Fibroblast of lung (primary cell): Measurements from ENCODE around the gene PIH1D1. TPM values are rescaled to one million over a fixed set of nuclear protein-coding genes. Genes with fewer than 3 reads are reported as not detected.
"Not testable (repeated sequence)": the region's sequence is repeated elsewhere in the genome, so short reads cannot be mapped to it uniquely, and the experiment has no call there.

Experiments
- DNase-seq, 2 donors: peaks; one replicate each; pipeline versions ENCODE4 v3.0.0 to v3.0.0-alpha.2; 2010; ENCODE audit warnings: low read depth in 2 of 2
- H2AFZ ChIP-seq: 2 replicates; pipeline ENCODE4 v1.5.1; 2012; ENCODE audit warnings: low read length, control low read depth, inconsistent platforms
- H3K27ac ChIP-seq: 2 replicates; pipeline ENCODE4 v1.5.1; 2011; ENCODE audit warnings: low read length, control low read depth; ENCODE audit not compliant: insufficient read depth
- H3K27me3 ChIP-seq: 2 replicates; pipeline ENCODE4 v1.5.1; 2011; ENCODE audit warnings: mild to moderate bottlenecking, low read length; ENCODE audit not compliant: control insufficient read depth, insufficient read depth
- H3K36me3 ChIP-seq: 2 replicates; pipeline ENCODE4 v1.5.1; 2011; ENCODE audit warnings: low read length; ENCODE audit not compliant: control insufficient read depth, insufficient read depth
- H3K4me1 ChIP-seq: 2 replicates; pipeline ENCODE4 v1.5.1; 2011; ENCODE audit warnings: low read length; ENCODE audit not compliant: control insufficient read depth, insufficient read depth; ENCODE audit errors: extremely low read depth
- H3K4me2 ChIP-seq: 2 replicates; pipeline ENCODE4 v1.5.1; 2011; ENCODE audit warnings: low read length, control low read depth; ENCODE audit not compliant: insufficient read depth; ENCODE audit errors: extremely low read depth
- H3K4me3 ChIP-seq, 4 experiments: fragments of 200-600 bp in 1 of 4; sonication (generic) in 1 of 4; replicated peaks in 1 of 4; 2 replicates each; pipeline ENCODE4 v1.5.1; 2011 to 2016; ENCODE audit warnings: low read length in 4 of 4, low read depth in 3 of 4, mild to moderate bottlenecking in 3 of 4, control low read depth in 2 of 4, inconsistent platforms in 1 of 4, mixed read lengths in 1 of 4; ENCODE audit not compliant: insufficient read depth in 1 of 4; ENCODE audit errors: control extremely low read depth in 1 of 4
- H3K79me2 ChIP-seq: 2 replicates; pipeline ENCODE4 v1.5.1; 2012; ENCODE audit warnings: mild to moderate bottlenecking, low read length, inconsistent platforms; ENCODE audit not compliant: control insufficient read depth, insufficient read depth
- H3K9ac ChIP-seq: 2 replicates; pipeline ENCODE4 v1.5.1; 2011; ENCODE audit warnings: mild to moderate bottlenecking, low read length, control low read depth; ENCODE audit not compliant: insufficient read depth
- H3K9me3 ChIP-seq: 2 replicates; pipeline ENCODE4 v1.5.1; 2012; ENCODE audit warnings: low read depth, low read length; ENCODE audit not compliant: control insufficient read depth, insufficient read depth
- H4K20me1 ChIP-seq: 2 replicates; pipeline ENCODE4 v1.5.1; 2011; ENCODE audit warnings: low read length; ENCODE audit not compliant: control insufficient read depth, insufficient read depth; ENCODE audit errors: extremely low read depth
- EZH2 ChIP-seq: IDR thresholded peaks from 2 replicates; pipeline ENCODE4 v1.5.1; 2012; ENCODE audit warnings: low read length, control low read depth, mild to moderate bottlenecking; ENCODE audit errors: missing control alignments
- polyA plus RNA-seq, 2 donors: library from polyadenylated mRNA; depleted of rRNA in 1 of 2; stranded (reverse) in 1 of 2; unstranded in 1 of 2; fragments of >200 nt; gene quantifications; 2 replicates each; pipeline ENCODE4 v1.2.1, GENCODE V29; 2011 to 2012; ENCODE audit warnings: missing spikeins in 1 of 2
- total RNA-seq: library from RNA; depleted of rRNA; stranded (reverse); fragments of >200 nt; gene quantifications from 2 replicates; pipeline ENCODE4 v1.2.1, GENCODE V29; 2014
- TF ChIP-seq, protein P1 (sequence below), 2 donors: IDR thresholded peaks in 1 of 2; conservative IDR thresholded peaks in 1 of 2; 1 replicate in 1 of 2; 2 replicates in 1 of 2; pipeline ENCODE4 v1.5.1; 2011 to 2012; ENCODE audit warnings: low read length in 2 of 2, control low read depth in 1 of 2, inconsistent platforms in 1 of 2, low read depth in 1 of 2, mild to moderate bottlenecking in 1 of 2

PIH1D1 gene
- total and polyA plus RNA-seq, 2 donors (not counting 1 experiment from before 2014, with no cell fraction given), result 53.8 to 94.5 TPM

DNA sequence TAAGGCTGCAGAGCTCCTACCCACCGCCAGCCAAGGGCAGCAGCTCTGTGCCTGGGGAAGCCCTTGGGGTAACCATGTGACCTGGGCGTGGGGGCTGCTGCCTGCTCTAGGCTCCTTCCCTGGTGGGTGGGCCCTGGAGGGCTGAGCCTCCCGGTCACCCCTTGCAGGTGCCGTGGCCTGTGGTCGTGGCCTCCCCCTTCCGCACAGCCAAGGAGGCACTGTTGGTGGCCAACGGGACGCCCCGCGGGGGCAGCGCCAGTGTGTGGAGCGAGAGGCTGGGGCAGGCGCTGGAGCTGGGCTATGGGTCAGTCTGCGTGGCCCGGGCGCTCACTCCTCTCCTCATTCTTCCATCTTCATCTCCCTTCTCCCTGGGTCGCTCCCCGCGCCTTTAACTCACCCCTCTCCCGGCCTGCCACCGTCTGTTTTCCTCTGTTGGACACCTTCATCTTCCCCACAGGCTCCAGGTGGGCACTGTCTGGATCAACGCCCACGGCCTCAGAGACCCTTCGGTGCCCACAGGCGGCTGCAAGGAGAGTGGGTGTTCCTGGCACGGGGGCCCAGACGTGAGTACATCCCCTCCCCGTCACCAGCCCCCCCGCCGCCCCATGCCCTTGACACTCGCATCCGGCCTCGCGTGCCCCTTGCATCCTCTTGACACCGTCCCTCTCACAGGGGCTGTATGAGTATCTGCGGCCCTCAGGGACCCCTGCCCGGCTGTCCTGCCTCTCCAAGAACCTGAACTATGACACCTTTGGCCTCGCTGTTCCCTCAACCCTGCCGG, 12.5 kb upstream of the PIH1D1 start:
- H3K4me2 ChIP-seq, result no peak overlapping the region
- no peak overlapping the region for H3K27ac ChIP-seq
- no peak overlapping the region for H2AFZ ChIP-seq
- TF ChIP-seq EZH2, result no peak
- TF ChIP-seq, protein P1, sequence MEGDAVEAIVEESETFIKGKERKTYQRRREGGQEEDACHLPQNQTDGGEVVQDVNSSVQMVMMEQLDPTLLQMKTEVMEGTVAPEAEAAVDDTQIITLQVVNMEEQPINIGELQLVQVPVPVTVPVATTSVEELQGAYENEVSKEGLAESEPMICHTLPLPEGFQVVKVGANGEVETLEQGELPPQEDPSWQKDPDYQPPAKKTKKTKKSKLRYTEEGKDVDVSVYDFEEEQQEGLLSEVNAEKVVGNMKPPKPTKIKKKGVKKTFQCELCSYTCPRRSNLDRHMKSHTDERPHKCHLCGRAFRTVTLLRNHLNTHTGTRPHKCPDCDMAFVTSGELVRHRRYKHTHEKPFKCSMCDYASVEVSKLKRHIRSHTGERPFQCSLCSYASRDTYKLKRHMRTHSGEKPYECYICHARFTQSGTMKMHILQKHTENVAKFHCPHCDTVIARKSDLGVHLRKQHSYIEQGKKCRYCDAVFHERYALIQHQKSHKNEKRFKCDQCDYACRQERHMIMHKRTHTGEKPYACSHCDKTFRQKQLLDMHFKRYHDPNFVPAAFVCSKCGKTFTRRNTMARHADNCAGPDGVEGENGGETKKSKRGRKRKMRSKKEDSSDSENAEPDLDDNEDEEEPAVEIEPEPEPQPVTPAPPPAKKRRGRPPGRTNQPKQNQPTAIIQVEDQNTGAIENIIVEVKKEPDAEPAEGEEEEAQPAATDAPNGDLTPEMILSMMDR (conservative IDR thresholded peaks at IDR 0.05 in 1 of 2, IDR thresholded peaks at IDR 0.05 in 1 of 2; ENCODE audit: low read depth in 1 of 2, low read length in 2 of 2), result no peak
- H3K4me1 ChIP-seq, result no peaks in the 10 kb centered on the region
- DNase-seq, result no peak
- H3K9ac ChIP-seq, result no peak overlapping the region
- no peaks in the 10 kb centered on the region for H3K79me2 ChIP-seq
- no peaks in the 10 kb centered on the region for H3K27me3 ChIP-seq
- H3K9me3 ChIP-seq, result no peaks in the 10 kb centered on the region
- no peak overlapping the region for H3K4me3 ChIP-seq
- H3K36me3 ChIP-seq, result no peaks in the 10 kb centered on the region
- no peaks in the 10 kb centered on the region for H4K20me1 ChIP-seq

DNA sequence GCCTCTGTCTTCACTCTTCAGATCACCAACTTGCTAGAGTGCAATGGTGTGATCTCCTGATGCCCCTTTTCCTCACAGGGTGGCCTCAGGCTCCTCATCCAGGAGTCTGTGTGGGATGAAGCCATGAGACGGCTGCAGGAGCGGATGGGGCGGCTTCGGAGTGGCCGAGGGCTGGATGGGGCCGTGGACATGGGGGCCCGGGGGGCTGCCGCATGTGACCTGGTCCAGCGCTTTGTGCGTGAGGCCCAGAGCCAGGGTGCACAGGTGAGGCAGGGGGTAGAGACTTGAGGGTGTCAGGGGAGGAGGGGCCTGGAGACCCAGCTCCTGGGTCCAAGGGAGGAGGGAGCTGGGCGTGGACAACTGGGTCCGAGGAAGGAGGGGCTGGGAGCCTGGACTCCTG, 10.9 kb upstream of the PIH1D1 start:
- H3K9ac ChIP-seq, result no peak overlapping the region
- TF ChIP-seq, protein P1 (conservative IDR thresholded peaks at IDR 0.05 in 1 of 2, IDR thresholded peaks at IDR 0.05 in 1 of 2; ENCODE audit: low read depth in 1 of 2, low read length in 2 of 2), result no peak
- no peak for TF ChIP-seq EZH2
- H3K4me1 ChIP-seq, result no peaks in the 10 kb centered on the region
- H4K20me1 ChIP-seq, result no peaks in the 10 kb centered on the region
- H3K27ac ChIP-seq, result no peak overlapping the region
- DNase-seq, result no peak
- no peaks in the 10 kb centered on the region for H3K27me3 ChIP-seq
- H3K4me3 ChIP-seq, result no peak overlapping the region
- no peak overlapping the region for H3K4me2 ChIP-seq
- H2AFZ ChIP-seq, result no peak overlapping the region
- H3K9me3 ChIP-seq, result no peaks in the 10 kb centered on the region
- H3K79me2 ChIP-seq, result no peaks in the 10 kb centered on the region
- no peaks in the 10 kb centered on the region for H3K36me3 ChIP-seq

DNA sequence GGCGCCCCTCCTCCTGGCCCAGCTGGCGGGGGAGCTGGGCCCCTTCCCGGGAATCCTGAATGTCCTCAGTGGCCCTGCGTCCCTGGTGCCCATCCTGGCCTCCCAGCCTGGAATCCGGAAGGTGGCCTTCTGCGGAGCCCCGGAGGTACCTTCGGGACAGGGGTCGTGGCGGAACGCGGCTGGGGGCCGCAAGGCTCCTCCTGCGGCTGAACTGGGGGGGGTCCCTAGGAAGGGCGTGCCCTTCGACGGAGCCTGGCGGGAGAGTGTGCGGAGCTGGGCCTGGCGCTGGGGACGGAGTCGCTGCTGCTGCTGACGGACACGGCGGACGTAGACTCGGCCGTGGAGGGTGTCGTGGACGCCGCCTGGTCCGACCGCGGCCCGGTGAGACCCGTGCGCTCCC, 10.0 kb upstream of the PIH1D1 start:
- no peak overlapping the region for H2AFZ ChIP-seq
- H4K20me1 ChIP-seq, result no peaks in the 10 kb centered on the region
- no peak for DNase-seq

DNA sequence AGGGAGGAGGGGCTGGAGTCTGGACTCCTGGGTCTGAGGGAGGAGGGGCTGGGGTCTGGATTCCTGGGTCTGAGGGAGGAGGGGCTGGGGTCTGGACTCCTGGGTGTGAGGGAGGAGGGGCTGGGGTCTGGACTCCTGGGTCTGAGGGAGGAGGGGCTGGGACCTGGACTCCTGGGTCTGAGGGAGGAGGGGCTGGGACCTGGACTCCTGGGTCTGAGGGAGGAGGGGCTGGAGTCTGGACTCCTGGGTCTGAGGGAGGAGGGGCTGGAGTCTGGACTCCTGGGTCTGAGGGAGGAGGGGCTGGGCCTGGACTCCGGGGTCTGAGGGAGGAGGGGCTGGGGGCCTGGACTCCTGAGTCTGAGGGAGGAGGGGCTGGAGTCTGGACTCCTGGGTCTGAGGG, 9.5 kb upstream of the PIH1D1 start:
- not testable (repeated sequence) for H3K4me3 ChIP-seq, H3K27me3 ChIP-seq, H3K4me2 ChIP-seq, H3K79me2 ChIP-seq, H3K4me1 ChIP-seq, H3K27ac ChIP-seq, H3K9ac ChIP-seq, H2AFZ ChIP-seq, H4K20me1 ChIP-seq, H3K36me3 ChIP-seq, H3K9me3 ChIP-seq, DNase-seq

More for the DNA sequence above, 10.0 kb upstream of the PIH1D1 start:
- Histone ChIP-seq H3K27me3 (no peaks in the 10 kb centered on the region), H3K9ac (no peak overlapping the region), H3K27ac (no peak overlapping the region), H3K79me2 (no peaks in the 10 kb centered on the region), H3K4me2 (no peak overlapping the region), H3K4me3 (no peak overlapping the region), H3K36me3 (no peaks in the 10 kb centered on the region), H3K9me3 (no peaks in the 10 kb centered on the region), H3K4me1 (no peaks in the 10 kb centered on the region)
- TF ChIP-seq, protein P1 (conservative IDR thresholded peaks at IDR 0.05 in 1 of 2, IDR thresholded peaks at IDR 0.05 in 1 of 2; ENCODE audit: low read depth in 1 of 2, low read length in 2 of 2), result no peak
- no peak for TF ChIP-seq EZH2
